ENCODE data around the gene CALHM2.
"Not testable (repeated sequence)": the region's sequence is repeated elsewhere in the genome, so short reads cannot be mapped to it uniquely, and the experiment has no call there.

The CALHM2 gene

DNA sequence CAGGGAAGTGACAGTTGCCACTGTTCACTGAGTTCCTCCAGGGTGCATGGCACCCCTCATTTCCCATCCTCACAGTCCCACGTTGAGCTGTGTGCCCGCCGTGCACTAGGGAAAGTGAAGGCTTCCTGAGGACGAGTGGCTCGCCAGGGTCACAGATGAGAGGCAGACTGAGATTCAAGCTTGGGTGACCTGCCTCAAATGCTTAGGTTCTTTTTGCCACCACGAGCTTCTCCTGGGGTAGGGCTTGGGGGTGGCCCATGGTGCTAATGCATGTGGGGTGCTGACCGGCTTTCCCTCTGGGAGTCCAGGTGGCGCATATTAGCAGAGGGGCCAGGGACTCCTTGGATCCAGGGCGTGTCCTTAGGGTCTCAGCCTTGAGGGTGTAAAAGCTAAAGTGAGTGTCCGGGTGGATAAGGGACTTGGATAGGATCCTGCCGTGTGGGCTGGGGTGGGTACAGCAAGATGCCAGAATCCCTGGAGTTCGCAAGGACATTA, 1.9 kb downstream of the CALHM2 start:
- no peak for DNase-seq (ENCODE audit: low read depth)

DNA sequence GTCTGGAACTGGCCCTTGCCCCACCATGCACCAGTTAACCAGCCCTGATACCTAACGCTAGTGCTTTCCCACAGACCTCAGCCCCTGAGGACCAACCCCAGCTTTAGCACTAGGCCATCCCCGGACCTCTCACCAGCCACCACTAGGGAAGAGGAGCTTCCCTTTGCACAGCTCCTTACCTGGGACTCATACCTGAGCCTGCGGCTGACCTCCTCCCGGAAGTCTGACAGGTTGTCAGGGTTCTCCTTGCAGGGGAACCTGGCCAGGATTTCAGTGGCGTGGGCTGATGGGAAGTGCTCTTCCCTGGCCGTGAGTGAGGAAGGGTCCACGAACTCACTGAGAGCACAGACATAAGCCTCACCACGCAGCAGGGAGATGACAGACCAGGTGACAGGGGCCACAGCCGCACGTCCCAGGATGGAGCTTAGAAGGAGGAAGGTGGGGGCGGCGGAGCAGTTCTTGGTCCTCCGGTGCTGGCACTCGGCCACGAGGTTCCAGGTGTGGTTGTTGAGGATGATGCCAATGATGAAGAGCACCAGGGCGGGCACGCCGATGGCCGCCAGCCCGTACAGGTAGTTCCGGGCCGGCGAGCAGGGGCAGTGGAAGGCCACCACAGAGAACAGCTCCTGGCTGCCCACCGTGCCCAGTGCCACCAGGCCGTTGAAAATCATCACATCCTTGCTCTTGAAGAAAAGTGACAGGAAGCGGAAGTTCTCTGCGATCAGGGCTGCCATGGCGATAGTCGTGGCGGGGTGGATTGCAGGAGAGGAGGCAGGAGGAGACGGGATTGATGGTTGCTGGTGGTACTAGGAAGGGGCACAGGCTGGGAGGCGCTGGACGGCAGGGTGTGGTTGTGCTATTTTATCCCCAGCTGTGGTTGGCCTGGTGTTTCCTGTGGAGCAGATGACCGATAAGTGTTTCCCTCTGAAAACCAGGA, 2.7 kb downstream of the CALHM2 start:
- no peak for DNase-seq (ENCODE audit: low read depth)

- no peak for DNase-seq (ENCODE audit: low read depth)
Measured at GRCh38 chr10:103448746-103449145, 3.4 kb downstream of the CALHM2 start.

GRCh38 chr10:103447187-103447586, 5.0 kb downstream of the CALHM2 start:
- no peak for DNase-seq (ENCODE audit: low read depth)

- no peak for DNase-seq (ENCODE audit: low read depth)
Measured at GRCh38 chr10:103445767-103446567, 6.2 kb downstream of the CALHM2 start.

GRCh38 chr10:103445366-103445765, 6.8 kb downstream of the CALHM2 start:
- no peak for DNase-seq (ENCODE audit: low read depth)

DNA sequence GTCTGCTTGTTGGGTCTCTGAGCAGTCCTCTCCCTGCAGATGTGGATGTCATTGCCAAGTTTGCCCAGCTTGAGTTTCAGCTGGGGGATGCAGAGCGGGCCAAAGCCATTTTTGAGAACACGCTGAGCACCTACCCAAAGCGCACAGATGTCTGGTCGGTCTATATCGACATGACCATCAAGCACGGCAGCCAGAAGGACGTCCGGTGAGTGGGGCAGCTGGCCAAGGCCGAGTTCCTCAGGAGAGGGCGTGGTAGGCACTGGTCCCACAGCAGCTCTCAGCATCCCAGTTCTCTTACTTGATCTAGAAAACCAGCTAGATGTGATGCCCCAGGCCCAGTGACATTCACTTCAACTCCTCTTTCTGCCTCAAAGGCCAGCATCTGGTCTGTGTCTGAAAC, 7.7 kb downstream of the CALHM2 start:
- DNase-seq (ENCODE audit: low read depth), result no peak

DNA sequence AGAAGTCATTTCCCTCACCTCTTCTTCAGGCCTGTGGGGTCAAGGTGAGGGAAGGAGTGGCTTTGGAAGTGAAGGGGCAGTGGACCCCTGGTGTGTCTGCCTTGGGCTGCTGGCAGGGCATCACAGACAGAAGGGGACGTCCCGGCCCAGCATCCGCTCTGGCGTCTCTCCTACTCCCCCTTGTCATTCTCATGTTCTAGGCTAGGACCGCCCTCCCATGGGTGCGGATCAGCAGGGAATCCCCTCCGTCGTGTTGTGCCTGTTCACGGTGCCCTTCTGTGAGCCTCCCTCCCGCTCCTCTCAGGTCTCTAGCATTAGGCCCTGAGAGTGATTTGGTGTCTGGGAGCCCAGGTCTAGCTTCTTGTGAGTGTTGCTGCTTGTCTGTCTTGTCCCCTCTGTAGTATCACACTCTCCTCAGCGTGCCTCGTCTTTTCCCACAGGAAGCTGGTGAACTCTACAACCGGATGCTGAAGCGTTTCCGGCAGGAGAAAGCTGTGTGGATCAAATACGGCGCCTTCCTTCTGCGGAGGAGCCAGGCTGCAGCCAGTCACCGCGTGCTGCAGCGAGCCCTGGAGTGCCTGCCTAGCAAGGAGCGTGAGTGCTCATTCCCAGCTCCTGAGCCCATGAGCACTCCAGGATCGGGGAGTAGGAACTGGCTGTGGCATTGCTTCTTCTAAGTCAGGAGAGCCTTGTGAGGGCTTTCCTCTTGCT, 8.5 kb downstream of the CALHM2 start:
- DNase-seq (ENCODE audit: low read depth), result no peak

- no peak for DNase-seq (ENCODE audit: low read depth)
Measured at GRCh38 chr10:103442031-103442461, 10.1 kb downstream of the CALHM2 start.

GRCh38 chr10:103441611-103442010, 10.6 kb downstream of the CALHM2 start:
- DNase-seq (ENCODE audit: low read depth), result no peak

DNA sequence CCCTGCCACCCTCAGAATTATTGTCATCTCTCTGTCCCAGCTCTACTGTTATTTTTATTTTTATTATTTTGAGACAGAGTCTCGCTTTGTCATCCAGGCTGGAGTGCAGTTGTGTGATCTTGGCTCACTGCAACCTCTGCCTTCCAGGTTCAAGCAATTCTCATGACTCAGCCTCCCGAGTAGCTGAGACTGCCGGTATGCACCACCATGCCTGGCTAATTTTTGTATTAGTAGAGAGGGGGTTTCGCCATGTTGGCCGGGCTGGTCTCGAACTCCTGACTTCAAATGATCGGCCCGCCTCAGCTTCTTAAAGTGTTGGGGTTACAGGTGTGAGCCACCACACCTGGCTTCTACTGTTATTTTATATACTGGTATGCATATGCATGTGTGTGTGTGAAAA, 11.0 kb downstream of the CALHM2 start:
- DNase-seq (ENCODE audit: low read depth), result no peak

DNA sequence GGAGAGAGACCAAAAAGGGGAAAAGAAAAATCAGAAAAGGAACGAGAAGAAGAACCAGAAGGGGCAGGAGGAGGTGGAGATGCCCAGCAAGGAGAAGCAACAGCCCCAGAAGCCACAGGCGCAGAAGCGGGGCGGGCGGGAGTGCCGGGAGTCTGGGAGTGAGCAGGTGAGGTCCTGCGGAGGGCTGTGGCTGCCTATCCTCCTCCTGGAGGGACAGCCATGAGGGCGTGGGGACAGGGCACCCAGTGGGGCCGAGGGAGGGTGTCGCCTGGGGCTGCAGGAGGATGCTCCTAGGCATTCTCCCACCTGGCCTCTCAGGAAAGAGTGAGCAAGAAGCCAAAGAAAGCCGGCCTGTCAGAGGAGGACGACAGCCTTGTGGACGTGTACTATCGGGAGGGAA, 11.8 kb downstream of the CALHM2 start:
- no peak for DNase-seq (ENCODE audit: low read depth)

GRCh38 chr10:103439776-103440175, 12.4 kb downstream of the CALHM2 start:
- no peak for DNase-seq (ENCODE audit: low read depth)

GRCh38 chr10:103433858-103434257, 18.3 kb downstream of the CALHM2 start:
- no peak for DNase-seq (ENCODE audit: low read depth)

- no peak for DNase-seq (ENCODE audit: low read depth)
Measured at GRCh38 chr10:103431902-103432301, 20.3 kb downstream of the CALHM2 start.

- DNase-seq (ENCODE audit: low read depth), result no peak
Measured at GRCh38 chr10:103429647-103430046, 22.5 kb downstream of the CALHM2 start.

DNA sequence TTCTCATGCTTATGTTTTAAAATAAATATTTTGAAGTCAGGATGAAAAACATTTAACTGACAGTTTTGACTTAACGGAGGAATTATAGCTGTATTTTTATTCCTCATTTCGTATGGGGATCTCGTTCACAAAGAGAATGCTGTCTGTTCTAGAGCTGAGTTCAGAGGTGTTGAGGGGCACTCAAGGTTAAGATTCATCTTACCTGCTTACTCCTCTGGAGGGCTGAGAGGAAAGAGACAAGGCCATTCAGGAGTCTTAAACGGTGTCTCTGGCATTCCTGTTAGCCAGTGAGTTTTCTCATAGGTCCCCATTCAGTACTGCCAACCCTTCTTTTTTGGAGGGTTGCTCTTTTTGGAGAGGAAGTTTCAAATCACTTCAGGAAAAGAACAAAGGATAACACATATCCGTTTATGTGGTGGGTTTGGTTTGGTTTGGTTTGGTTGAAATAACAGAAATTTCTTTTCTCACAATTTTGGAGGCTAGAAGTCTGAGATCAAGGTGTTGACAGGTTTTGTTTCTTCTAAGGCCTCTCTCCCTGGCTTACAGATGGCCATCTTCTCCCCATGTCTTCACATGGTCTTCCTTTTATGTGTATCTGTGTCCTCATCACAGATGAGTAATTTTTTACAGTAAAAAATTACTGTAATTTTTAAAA, 23.1 kb downstream of the CALHM2 start:
- DNase-seq (ENCODE audit: low read depth), result no peak

- DNase-seq (ENCODE audit: low read depth), result no peak
Measured at GRCh38 chr10:103427866-103428265, 24.3 kb downstream of the CALHM2 start.

GRCh38 chr10:103423748-103424147, 28.4 kb downstream of the CALHM2 start:
- no peak for DNase-seq (ENCODE audit: low read depth)

DNA sequence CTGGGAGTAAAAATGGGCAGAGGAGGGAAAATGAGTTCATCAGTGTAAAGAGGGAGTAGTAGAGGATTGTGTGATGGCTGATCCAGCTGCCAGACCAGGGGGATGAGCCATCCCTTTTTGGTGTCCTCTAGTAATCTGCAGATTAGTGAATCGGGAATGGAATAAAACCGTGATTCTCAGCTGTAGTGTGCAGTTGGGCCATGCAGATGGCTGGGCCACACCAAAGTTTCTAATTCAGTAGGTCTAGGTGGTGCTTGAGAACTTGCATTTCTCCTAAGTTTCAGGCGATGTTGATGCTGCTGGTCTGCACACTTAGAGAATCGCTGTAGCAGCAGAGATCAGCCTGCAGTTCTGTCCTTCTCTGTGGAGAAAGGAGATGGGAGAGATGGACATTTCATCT, 33.1 kb downstream of the CALHM2 start:
- DNase-seq (ENCODE audit: low read depth), result no peak

- no peak for DNase-seq (ENCODE audit: low read depth)
Measured at GRCh38 chr10:103417601-103418000, 34.6 kb downstream of the CALHM2 start.

DNA sequence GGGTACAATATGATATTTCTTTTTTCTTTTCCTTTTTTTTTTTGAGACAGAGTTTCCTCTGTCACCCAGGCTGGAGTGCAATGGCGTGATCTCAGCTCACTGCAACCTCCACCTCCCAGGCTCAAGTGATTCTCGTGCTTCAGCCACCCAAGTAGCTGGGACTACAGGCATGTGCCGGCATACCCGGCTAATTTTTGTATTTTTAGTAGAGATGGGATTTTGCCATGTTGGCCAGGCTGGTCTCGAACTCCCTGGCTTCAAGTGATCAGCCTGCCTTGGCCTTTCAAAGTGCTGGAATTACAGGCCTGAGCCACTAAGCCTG, 35.1 kb downstream of the CALHM2 start:
- DNase-seq (ENCODE audit: low read depth), result not testable (repeated sequence)

All from activated T-cell treated with anti-CD3 and anti-CD28 coated beads for 1 hour (primary cell).